Prostate gland (tissue), 2 donors: ENCODE data around the gene CEP131. TPM values are rescaled to one million over a fixed set of nuclear protein-coding genes. Genes with fewer than 3 reads are reported as not detected.

Experiments used
- DNase-seq: peaks from one replicate; pipeline ENCODE4 v3.0.0-alpha.2; 2019; ENCODE audit warnings: low spot score
- H3K27ac ChIP-seq, 2 donors: fragments of 200-600 bp; sonication (generic); 2 replicates each; pipeline ENCODE4 v1.5.1; 2017 to 2019
- H3K27me3 ChIP-seq: fragments of 200-600 bp; sonication (generic); replicated peaks from 2 replicates; pipeline ENCODE4 v1.5.1; 2019; ENCODE audit not compliant: insufficient read depth
- H3K36me3 ChIP-seq, 2 donors: fragments of 200-600 bp; sonication (generic); 1 replicate in 1 of 2; 2 replicates in 1 of 2; pipeline versions ENCODE4 v1.5.1 to v1.8.1; 2017 to 2019
- H3K4me1 ChIP-seq: fragments of 200-600 bp; sonication (generic); replicated peaks from 2 replicates; pipeline ENCODE4 v1.5.1; 2019
- H3K4me3 ChIP-seq, 2 donors: fragments of 200-600 bp; sonication (generic); 2 replicates each; pipeline ENCODE4 v1.5.1; 2017 to 2019
- H3K9me3 ChIP-seq: fragments of 200-600 bp; sonication (generic); 2 replicates; pipeline ENCODE4 v1.5.1; 2017
- CTCF ChIP-seq, 4 experiments: fragments of 200-600 bp in 2 of 4; fragments of 450-650 bp in 2 of 4; sonication (generic) in 2 of 4; IDR thresholded peaks; 1 replicate in 3 of 4; 2 replicates in 1 of 4; pipeline ENCODE4 v1.5.1; 2016 to 2019; ENCODE audit warnings: antibody characterized with exemption in 4 of 4, mild to moderate bottlenecking in 2 of 4, moderate library complexity in 2 of 4
- POLR2A ChIP-seq: fragments of 450-650 bp; IDR thresholded peaks from one replicate; pipeline ENCODE4 v1.6.1; 2016; ENCODE audit warnings: antibody characterized with exemption, mild to moderate bottlenecking
- POLR2AphosphoS5 ChIP-seq: sonication (generic); formaldehyde crosslinking; IDR thresholded peaks from one replicate; pipeline ENCODE4 v1.6.1; 2017; ENCODE audit warnings: antibody characterized with exemption
- WGBS: methylation state at CpG from one replicate; pipeline ENCODE4 v1.1.5; 2018; 5-methylcytosine and 5-hydroxymethylcytosine counted together
- intact Hi-C: fragments of 100-400 bp; cut with DNase I; formaldehyde crosslinking; loops from one replicate; pipeline ENCODE4 v1.14.2; 2022
- total RNA-seq, 2 donors: library from RNA; depleted of rRNA; stranded (reverse); fragments of >200 nt; gene quantifications; one replicate each; pipeline ENCODE4 v1.1.0, GENCODE V29; 2016

The CEP131 gene
- total RNA-seq, 2 donors from 2014 or later = 7.1 to 24.0 TPM

GRCh38 chr17:81232616-81233241 lies 10.0 kb upstream of the CEP131 start:
- Histone ChIP-seq H3K27me3 (no peaks in the 10 kb centered on the region), H3K4me1 (no peaks in the 10 kb centered on the region), H3K9me3 (no peaks in the 10 kb centered on the region), H3K4me3 (no peak overlapping the region), H3K27ac (no peak overlapping the region), H3K36me3 (peaks cover 0 to 4% of the 10 kb centered on the region in 2 donors)
- no peak for TF ChIP-seq POLR2AphosphoS5
- no peak for TF ChIP-seq POLR2A
- TF ChIP-seq CTCF (IDR thresholded peaks at IDR 0.05) = no peak
- intact Hi-C loops = no loop called here
- WGBS = 86% methylated on average over 17 of the region's 19 CpGs
- DNase-seq = no peak

- intact Hi-C loops = no loop called here
- Histone ChIP-seq H3K27me3 (no peaks in the 10 kb centered on the region), H3K36me3 (peaks cover 0 to 4% of the 10 kb centered on the region in 2 donors)
Measured at GRCh38 chr17:81231766-81232581, 9.2 kb upstream of the CEP131 start.

GRCh38 chr17:81231121-81231645 lies 8.4 kb upstream of the CEP131 start:
- Histone ChIP-seq H3K4me1 (no peaks in the 10 kb centered on the region), H3K9me3 (no peaks in the 10 kb centered on the region), H3K36me3 (peaks cover 0 to 4% of the 10 kb centered on the region in 2 donors), H3K4me3 (no peak overlapping the region), H3K27me3 (no peaks in the 10 kb centered on the region), H3K27ac (no peak overlapping the region)
- WGBS = 88% methylated on average over 31 of the region's 31 CpGs
- TF ChIP-seq POLR2AphosphoS5 = no peak
- TF ChIP-seq CTCF (IDR thresholded peaks at IDR 0.05) = no peak
- no peak for TF ChIP-seq POLR2A
- DNase-seq = no peak
- intact Hi-C loops = no loop called here

More at GRCh38 chr17:81231766-81232581, 9.2 kb upstream of the CEP131 start:
- no peak for TF ChIP-seq POLR2A
- no peak for TF ChIP-seq CTCF (IDR thresholded peaks at IDR 0.05)
- no peak for TF ChIP-seq POLR2AphosphoS5
- no peaks in the 10 kb centered on the region for H3K9me3 ChIP-seq
- no peak overlapping the region for H3K4me3 ChIP-seq
- no peak for DNase-seq
- H3K4me1 ChIP-seq = no peaks in the 10 kb centered on the region
- H3K27ac ChIP-seq = no peak overlapping the region
- WGBS = 92% methylated on average over 25 of the region's 43 CpGs

GRCh38 chr17:81230043-81230820 lies 7.5 kb upstream of the CEP131 start:
- WGBS = 93% methylated on average over 26 of the region's 26 CpGs
- DNase-seq = no peak
- intact Hi-C loops = no loop called here

More at GRCh38 chr17:81230043-81230820, 7.5 kb upstream of the CEP131 start:
- TF ChIP-seq POLR2AphosphoS5 = no peak
- TF ChIP-seq CTCF (IDR thresholded peaks at IDR 0.05) = no peak
- no peak for TF ChIP-seq POLR2A
- Histone ChIP-seq H3K27me3 (no peaks in the 10 kb centered on the region), H3K4me3 (no peak overlapping the region), H3K36me3 (peaks cover 0 to 4% of the 10 kb centered on the region in 2 donors), H3K9me3 (no peaks in the 10 kb centered on the region), H3K4me1 (no peaks in the 10 kb centered on the region), H3K27ac (no peak overlapping the region)
